K562 (cell line): Measurements from ENCODE around the gene NPC1L1. TPM values are rescaled to one million over a fixed set of nuclear protein-coding genes. Genes with fewer than 3 reads are reported as not detected.
A peak's percentile ranks its signal among the peaks of the same experiment; 100 is the strongest.

Experiments used
- ATF7 ChIP-seq: fragments of 450-650 bp; IDR thresholded peaks from 2 replicates; pipeline ENCODE4 v1.7.1; 2014; ENCODE audit warnings: mild to moderate bottlenecking, moderate library complexity
- FOXJ3 ChIP-seq: sonication (generic); formaldehyde crosslinking; IDR thresholded peaks from 2 replicates; pipeline ENCODE4 v1.4.0; 2020; ENCODE audit warnings: mild to moderate bottlenecking, missing genetic modification reagents
- HDAC2 ChIP-seq: fragments of 450-650 bp; IDR thresholded peaks from 2 replicates; pipeline ENCODE4 v1.6.1; 2016; ENCODE audit warnings: mild to moderate bottlenecking
- MAFG ChIP-seq: fragments of 450-650 bp; conservative IDR thresholded peaks from 2 replicates; pipeline ENCODE4 v1.6.1; 2016; ENCODE audit warnings: missing genetic modification characterization, missing compliant biosample characterization
- MEIS2 ChIP-seq: fragments of 450-650 bp; IDR thresholded peaks from 2 replicates; pipeline ENCODE4 v1.6.1; 2014; ENCODE audit warnings: mild to moderate bottlenecking; ENCODE audit not compliant: partially characterized antibody
- MYBL2 ChIP-seq, 2 experiments: fragments of 450-650 bp in 1 of 2; sonication (generic) in 1 of 2; formaldehyde crosslinking in 1 of 2; IDR thresholded peaks; 2 replicates each; pipeline versions ENCODE4 v1.6.1 to v1.8.1; 2017 to 2022; ENCODE audit warnings: borderline replicate concordance in 1 of 2, inconsistent platforms in 1 of 2, low read depth in 1 of 2, mild to moderate bottlenecking in 1 of 2, missing genetic modification reagents in 1 of 2, moderate library complexity in 1 of 2
- NCOA6 ChIP-seq: fragments of 450-650 bp; IDR thresholded peaks from 2 replicates; pipeline ENCODE4 v1.6.1; 2017; ENCODE audit warnings: mild to moderate bottlenecking
- NR2F6 ChIP-seq: fragments of 450-650 bp; formaldehyde crosslinking; IDR thresholded peaks from 2 replicates; pipeline ENCODE4 v1.4.0; 2020; ENCODE audit warnings: mild to moderate bottlenecking
- NRF1 ChIP-seq, 2 experiments: fragments of 450-650 bp; IDR thresholded peaks in 1 of 2; conservative IDR thresholded peaks in 1 of 2; 2 replicates each; pipeline ENCODE4 v1.6.1; 2014; ENCODE audit warnings: mild to moderate bottlenecking in 2 of 2
- PHB ChIP-seq: fragments of 250-450 bp; sonication (Bioruptor Pico); IDR thresholded peaks from 2 replicates; pipeline ENCODE4 v1.5.0; 2021
- PML ChIP-seq: IDR thresholded peaks from 2 replicates; pipeline ENCODE4 v1.6.1; 2012; ENCODE audit warnings: low read length, inconsistent platforms
- POLR2AphosphoS2 ChIP-seq: IDR thresholded peaks from 2 replicates; pipeline ENCODE4 v1.6.1; 2012; ENCODE audit warnings: low read length, improper control_type of control experiment
- SP1 ChIP-seq: sonication (generic); formaldehyde crosslinking; IDR thresholded peaks from 2 replicates; pipeline ENCODE4 v1.8.1; 2022; ENCODE audit warnings: mild to moderate bottlenecking, missing genetic modification reagents
- SUPT5H ChIP-seq: fragments of 450-650 bp; IDR thresholded peaks from 2 replicates; pipeline ENCODE4 v1.6.1; 2016
- TRIM28 ChIP-seq: fragments of 450-650 bp; IDR thresholded peaks from 2 replicates; pipeline ENCODE4 v1.6.1; 2017
- U2AF1 ChIP-seq: fragments of 200-400 bp; formaldehyde crosslinking; optimal IDR thresholded peaks from 2 replicates; pipeline ENCODE3; 2017; ENCODE audit warnings: mild to moderate bottlenecking, low read depth, low read length, moderate library complexity
- WHSC1 ChIP-seq: IDR thresholded peaks from one replicate; pipeline ENCODE4 v1.6.1; 2012; ENCODE audit warnings: low read length, control low read depth, inconsistent platforms
- ZEB2 ChIP-seq: fragments of 450-650 bp; IDR thresholded peaks from 2 replicates; pipeline ENCODE4 v1.6.1; 2016
- ZNF23 ChIP-seq: fragments of 250-450 bp; sonication (Bioruptor Pico); IDR thresholded peaks from 2 replicates; pipeline ENCODE4 v1.4.0; 2020; ENCODE audit warnings: mild to moderate bottlenecking
- ZNF232 ChIP-seq: sonication (generic); formaldehyde crosslinking; IDR thresholded peaks from 2 replicates; pipeline ENCODE4 v1.8.0; 2022; ENCODE audit warnings: mild to moderate bottlenecking, missing genetic modification reagents
- ZNF239 ChIP-seq: fragments of 250-450 bp; sonication (Bioruptor Pico); IDR thresholded peaks from 2 replicates; pipeline ENCODE4 v1.4.0; 2020; ENCODE audit warnings: mild to moderate bottlenecking
- polyA plus RNA-seq, 8 experiments: library from polyadenylated mRNA; depleted of rRNA in 4 of 8; stranded (reverse) in 5 of 8; unstranded in 3 of 8; fragments of >200 nt; fragmentation: Nextera tagmentation in 2 of 8; fragmentation: Illumina TruSeq in 1 of 8; extraction: Ambion mirVana in 2 of 8; extraction: Trizol in 1 of 8; gene quantifications; 2 replicates each; pipeline versions ENCODE4 v1.2.1 to v1.2.3, GENCODE V29; 2011 to 2014; ENCODE audit warnings: inconsistent platforms in 1 of 8, missing spikeins in 1 of 8
- total RNA-seq, 7 experiments: library from RNA; depleted of rRNA in 6 of 7; stranded (reverse); fragments of >200 nt in 6 of 7; fragmentation: Illumina TruSeq in 2 of 7; extraction: Trizol in 2 of 7; gene quantifications; 2 replicates each; pipeline versions ENCODE4 v1.2.1 to v1.2.3, GENCODE V29; 2011 to 2021; ENCODE audit warnings: low replicate concordance in 1 of 7
- TF ChIP-seq, protein P1 (sequence below): sonication (generic); formaldehyde crosslinking; IDR thresholded peaks from 2 replicates; pipeline ENCODE4 v1.8.1; 2022; ENCODE audit warnings: missing genetic modification reagents
- TF ChIP-seq, protein P2 (sequence below): fragments of 250-450 bp; sonication (Bioruptor Pico); IDR thresholded peaks from 2 replicates; pipeline ENCODE4 v1.8.0; 2022; ENCODE audit warnings: moderate library complexity, mild to moderate bottlenecking, inconsistent platforms
- TF ChIP-seq, protein P3 (sequence below), 2 experiments: IDR thresholded peaks; 2 replicates each; pipeline ENCODE4 v1.6.1; 2011; ENCODE audit warnings: borderline replicate concordance in 1 of 2, control low read depth in 1 of 2, low read depth in 1 of 2, low read length in 1 of 2, mild to moderate bottlenecking in 1 of 2, mixed read lengths in 1 of 2, moderate library complexity in 1 of 2; ENCODE audit not compliant: insufficient read depth in 1 of 2, insufficient read length in 1 of 2, poor library complexity in 1 of 2, severe bottlenecking in 1 of 2; ENCODE audit errors: extremely low read depth in 1 of 2
- TF ChIP-seq, protein P4 (sequence below): fragments of 150-350 bp; conservative IDR thresholded peaks from 2 replicates; pipeline ENCODE4 v1.6.1; 2014; ENCODE audit warnings: low read length

Gene NPC1L1
- total and polyA plus RNA-seq, 9 of the 15 experiments (the other 6 are each of a cell fraction or from before 2014, with no cell fraction given): 0.01 to 0.18 (median 0.07) TPM; not detected in 4

DNA sequence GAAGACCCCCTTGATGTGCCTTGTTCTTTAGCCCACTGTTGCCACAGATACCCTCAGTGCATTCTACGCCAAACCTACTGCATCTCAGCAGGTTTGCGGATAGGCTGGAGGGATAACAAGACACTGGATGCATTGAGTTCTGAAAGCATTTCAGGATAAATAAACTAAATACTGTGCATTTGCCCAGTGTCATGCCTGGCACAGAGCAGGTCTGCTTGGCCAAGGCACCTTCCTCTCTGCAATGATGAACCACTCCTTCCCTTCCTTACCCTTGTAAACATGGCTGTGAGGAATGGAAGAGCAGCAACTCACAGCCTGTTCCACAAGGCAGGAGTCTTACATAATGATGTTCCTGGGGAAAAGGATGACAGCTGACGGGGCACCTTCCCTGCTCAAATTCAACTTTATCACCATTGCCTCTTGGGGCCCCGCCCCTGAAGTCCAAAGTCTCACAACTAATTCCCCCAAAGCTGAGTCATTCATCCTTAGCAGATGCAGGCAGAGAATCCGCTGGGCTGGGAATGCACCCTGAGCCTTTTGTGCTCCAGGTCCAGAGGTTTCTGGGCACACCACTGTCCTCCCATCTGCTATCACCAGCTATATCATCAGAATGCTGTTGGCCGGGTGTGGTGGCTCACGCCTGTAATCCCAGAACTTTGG is 21.0 kb upstream of the NPC1L1 start (continued):
- TF ChIP-seq MYBL2 (IDR thresholded peaks at IDR 0.05; ENCODE audit: low read depth): no peak
- TF ChIP-seq MYBL2 (CRISPR knock-in tag; IDR thresholded peaks at IDR 0.05; ENCODE audit: borderline replicate concordance): no peak
- no peak for TF ChIP-seq NCOA6
- no peak for TF ChIP-seq NR2F6 (CRISPR knock-in tag)
- TF ChIP-seq, protein P1, sequence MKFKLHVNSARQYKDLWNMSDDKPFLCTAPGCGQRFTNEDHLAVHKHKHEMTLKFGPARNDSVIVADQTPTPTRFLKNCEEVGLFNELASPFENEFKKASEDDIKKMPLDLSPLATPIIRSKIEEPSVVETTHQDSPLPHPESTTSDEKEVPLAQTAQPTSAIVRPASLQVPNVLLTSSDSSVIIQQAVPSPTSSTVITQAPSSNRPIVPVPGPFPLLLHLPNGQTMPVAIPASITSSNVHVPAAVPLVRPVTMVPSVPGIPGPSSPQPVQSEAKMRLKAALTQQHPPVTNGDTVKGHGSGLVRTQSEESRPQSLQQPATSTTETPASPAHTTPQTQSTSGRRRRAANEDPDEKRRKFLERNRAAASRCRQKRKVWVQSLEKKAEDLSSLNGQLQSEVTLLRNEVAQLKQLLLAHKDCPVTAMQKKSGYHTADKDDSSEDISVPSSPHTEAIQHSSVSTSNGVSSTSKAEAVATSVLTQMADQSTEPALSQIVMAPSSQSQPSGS: no peak
- TF ChIP-seq, protein P2, sequence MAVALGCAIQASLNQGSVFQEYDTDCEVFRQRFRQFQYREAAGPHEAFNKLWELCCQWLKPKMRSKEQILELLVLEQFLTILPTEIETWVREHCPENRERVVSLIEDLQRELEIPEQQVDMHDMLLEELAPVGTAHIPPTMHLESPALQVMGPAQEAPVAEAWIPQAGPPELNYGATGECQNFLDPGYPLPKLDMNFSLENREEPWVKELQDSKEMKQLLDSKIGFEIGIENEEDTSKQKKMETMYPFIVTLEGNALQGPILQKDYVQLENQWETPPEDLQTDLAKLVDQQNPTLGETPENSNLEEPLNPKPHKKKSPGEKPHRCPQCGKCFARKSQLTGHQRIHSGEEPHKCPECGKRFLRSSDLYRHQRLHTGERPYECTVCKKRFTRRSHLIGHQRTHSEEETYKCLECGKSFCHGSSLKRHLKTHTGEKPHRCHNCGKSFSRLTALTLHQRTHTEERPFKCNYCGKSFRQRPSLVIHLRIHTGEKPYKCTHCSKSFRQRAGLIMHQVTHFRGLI (CRISPR knock-in tag): no peak
- no peak for TF ChIP-seq HDAC2
- TF ChIP-seq MAFG: peak; percentile 85
- TF ChIP-seq WHSC1: no peak
- no peak for TF ChIP-seq ZNF232 (CRISPR knock-in tag)
- TF ChIP-seq, protein P3, sequence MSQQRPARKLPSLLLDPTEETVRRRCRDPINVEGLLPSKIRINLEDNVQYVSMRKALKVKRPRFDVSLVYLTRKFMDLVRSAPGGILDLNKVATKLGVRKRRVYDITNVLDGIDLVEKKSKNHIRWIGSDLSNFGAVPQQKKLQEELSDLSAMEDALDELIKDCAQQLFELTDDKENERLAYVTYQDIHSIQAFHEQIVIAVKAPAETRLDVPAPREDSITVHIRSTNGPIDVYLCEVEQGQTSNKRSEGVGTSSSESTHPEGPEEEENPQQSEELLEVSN (IDR thresholded peaks at IDR 0.05; ENCODE audit: borderline replicate concordance in 1 of 2, extremely low read depth in 1 of 2, insufficient read depth in 1 of 2, insufficient read length in 1 of 2, low read depth in 1 of 2, low read length in 1 of 2, poor library complexity in 1 of 2, severe bottlenecking in 1 of 2): no peak
- peak; percentile 35 for TF ChIP-seq SUPT5H
- TF ChIP-seq ATF7: no peak
- TF ChIP-seq MEIS2: peak; percentile 39
- 0 out of 2 replicates have a peak, but pooled peaks have one; percentile 36 for TF ChIP-seq TRIM28
- TF ChIP-seq ZEB2: no peak
- no peak for TF ChIP-seq U2AF1
- no peak for TF ChIP-seq ZNF23 (CRISPR knock-in tag)
- no peak for TF ChIP-seq PML
- no peak for TF ChIP-seq SP1 (CRISPR knock-in tag)
- TF ChIP-seq POLR2AphosphoS2: 0 out of 2 replicates have a peak, but pooled peaks have one; percentile 60
- TF ChIP-seq, protein P4, sequence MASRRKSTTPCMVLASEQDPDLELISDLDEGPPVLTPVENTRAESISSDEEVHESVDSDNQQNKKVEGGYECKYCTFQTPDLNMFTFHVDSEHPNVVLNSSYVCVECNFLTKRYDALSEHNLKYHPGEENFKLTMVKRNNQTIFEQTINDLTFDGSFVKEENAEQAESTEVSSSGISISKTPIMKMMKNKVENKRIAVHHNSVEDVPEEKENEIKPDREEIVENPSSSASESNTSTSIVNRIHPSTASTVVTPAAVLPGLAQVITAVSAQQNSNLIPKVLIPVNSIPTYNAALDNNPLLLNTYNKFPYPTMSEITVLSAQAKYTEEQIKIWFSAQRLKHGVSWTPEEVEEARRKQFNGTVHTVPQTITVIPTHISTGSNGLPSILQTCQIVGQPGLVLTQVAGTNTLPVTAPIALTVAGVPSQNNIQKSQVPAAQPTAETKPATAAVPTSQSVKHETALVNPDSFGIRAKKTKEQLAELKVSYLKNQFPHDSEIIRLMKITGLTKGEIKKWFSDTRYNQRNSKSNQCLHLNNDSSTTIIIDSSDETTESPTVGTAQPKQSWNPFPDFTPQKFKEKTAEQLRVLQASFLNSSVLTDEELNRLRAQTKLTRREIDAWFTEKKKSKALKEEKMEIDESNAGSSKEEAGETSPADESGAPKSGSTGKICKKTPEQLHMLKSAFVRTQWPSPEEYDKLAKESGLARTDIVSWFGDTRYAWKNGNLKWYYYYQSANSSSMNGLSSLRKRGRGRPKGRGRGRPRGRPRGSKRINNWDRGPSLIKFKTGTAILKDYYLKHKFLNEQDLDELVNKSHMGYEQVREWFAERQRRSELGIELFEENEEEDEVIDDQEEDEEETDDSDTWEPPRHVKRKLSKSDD: no peak
- TF ChIP-seq NRF1 (conservative IDR thresholded peaks at IDR 0.05 in 1 of 2, IDR thresholded peaks at IDR 0.05 in 1 of 2): peak in 1 of 2 experiments; percentile 26; a peak in 1 of 4 replicates
- no peak for TF ChIP-seq FOXJ3
- no peak for TF ChIP-seq PHB (CRISPR knock-in tag)
- TF ChIP-seq ZNF239: no peak
